GM19463 (cell line): Measurements from ENCODE around the gene UQCC3.
"Not testable (repeated sequence)": the region's sequence is repeated elsewhere in the genome, so short reads cannot be mapped to it uniquely, and the experiment has no call there.

ENCODE experiments used
- ATAC-seq: cut with Tn5 transposase; IDR thresholded peaks from one replicate; pipeline ENCODE4 v1.9.1; 2021; ENCODE audit warnings: mild to moderate bottlenecking, moderate library complexity; ENCODE audit not compliant: unreplicated experiment

The UQCC3 gene

GRCh38 chr11:62665599-62666258 is 5.7 kb upstream of the UQCC3 start:
- no peak for ATAC-seq

GRCh38 chr11:62666259-62666926 is 5.1 kb upstream of the UQCC3 start:
- no peak for ATAC-seq

- no peak for ATAC-seq
Observed at GRCh38 chr11:62667460-62667859, 4.0 kb upstream of the UQCC3 start.

- ATAC-seq = no peak
Observed at GRCh38 chr11:62669420-62670161, 1.9 kb upstream of the UQCC3 start.

- ATAC-seq = peak; percentile 17
Observed at GRCh38 chr11:62671236-62671607, 251 bp upstream of the UQCC3 start.

GRCh38 chr11:62673196-62673525 is 1.7 kb downstream of the UQCC3 start:
- no peak for ATAC-seq

GRCh38 chr11:62675415-62675814 is 3.9 kb downstream of the UQCC3 start:
- not testable (repeated sequence) for ATAC-seq

GRCh38 chr11:62676698-62677097 is 5.2 kb downstream of the UQCC3 start:
- ATAC-seq = no peak

GRCh38 chr11:62677156-62677555 is 5.7 kb downstream of the UQCC3 start:
- ATAC-seq = no peak

- ATAC-seq = no peak
Observed at GRCh38 chr11:62677714-62678113, 6.2 kb downstream of the UQCC3 start.

GRCh38 chr11:62678433-62678769 is 6.9 kb downstream of the UQCC3 start:
- no peak for ATAC-seq

GRCh38 chr11:62678770-62679696 is 7.6 kb downstream of the UQCC3 start, which contains the start of gene UBXN1:
TSS of gene UBXN1 (minus strand) at chr11:62679073. CDS start at chr11:62678923, 150 bp downstream.
- ATAC-seq = no peak

GRCh38 chr11:62680825-62681240 is 9.4 kb downstream of the UQCC3 start:
- ATAC-seq = no peak

GRCh38 chr11:62682518-62682917 is 11.0 kb downstream of the UQCC3 start:
- ATAC-seq = no peak

GRCh38 chr11:62687508-62688396 is 16.3 kb downstream of the UQCC3 start:
- no peak for ATAC-seq

GRCh38 chr11:62688491-62688890 is 17.0 kb downstream of the UQCC3 start:
- ATAC-seq = no peak

GRCh38 chr11:62689421-62690183 is 18.1 kb downstream of the UQCC3 start, which contains the start of gene LRRN4CL:
TSS of gene LRRN4CL (minus strand) at chr11:62689530. CDS start at chr11:62688508, 1,022 bp downstream.
- no peak for ATAC-seq

GRCh38 chr11:62693624-62694023 is 22.2 kb downstream of the UQCC3 start:
- ATAC-seq = not testable (repeated sequence)
